Activated naive CD4-positive, alpha-beta T cell treated with anti-CD3 and anti-CD28 coated beads, Interleukin-2, amount 50 U/mL, for 24 hours (primary cell): ENCODE measurements around the gene CC2D2A.
"Not testable (repeated sequence)": the region's sequence is repeated elsewhere in the genome, so short reads cannot be mapped to it uniquely, and the experiment has no call there.

Experiments used
- H3K27ac Mint-ChIP-seq: one replicate; pipeline ENCODE4 v1.8.0; 2021; ENCODE audit warnings: mild to moderate bottlenecking, mixed read lengths
- H3K27me3 Mint-ChIP-seq: one replicate; pipeline ENCODE4 v1.8.0; 2021; ENCODE audit warnings: mixed read lengths
- H3K36me3 Mint-ChIP-seq: one replicate; pipeline ENCODE4 v1.8.0; 2021; ENCODE audit warnings: mixed read lengths
- H3K4me1 Mint-ChIP-seq: one replicate; pipeline ENCODE4 v1.8.0; 2021; ENCODE audit warnings: mixed read lengths
- H3K4me3 Mint-ChIP-seq: one replicate; pipeline ENCODE4 v1.8.0; 2021; ENCODE audit warnings: mild to moderate bottlenecking, mixed read lengths
- H3K9me3 Mint-ChIP-seq: one replicate; pipeline ENCODE4 v1.8.0; 2021; ENCODE audit warnings: mixed read lengths

Gene CC2D2A

GRCh38 chr4:15489551-15489950, 19.9 kb downstream of the CC2D2A start:
- H3K36me3 Mint-ChIP-seq = peaks cover 8% of the 10 kb centered on the region
- H3K4me1 Mint-ChIP-seq = no peaks in the 10 kb centered on the region
- no peak overlapping the region for H3K4me3 Mint-ChIP-seq
- peaks cover 39% of the 10 kb centered on the region for H3K9me3 Mint-ChIP-seq
- no peak overlapping the region for H3K27ac Mint-ChIP-seq
- no peaks in the 10 kb centered on the region for H3K27me3 Mint-ChIP-seq

DNA sequence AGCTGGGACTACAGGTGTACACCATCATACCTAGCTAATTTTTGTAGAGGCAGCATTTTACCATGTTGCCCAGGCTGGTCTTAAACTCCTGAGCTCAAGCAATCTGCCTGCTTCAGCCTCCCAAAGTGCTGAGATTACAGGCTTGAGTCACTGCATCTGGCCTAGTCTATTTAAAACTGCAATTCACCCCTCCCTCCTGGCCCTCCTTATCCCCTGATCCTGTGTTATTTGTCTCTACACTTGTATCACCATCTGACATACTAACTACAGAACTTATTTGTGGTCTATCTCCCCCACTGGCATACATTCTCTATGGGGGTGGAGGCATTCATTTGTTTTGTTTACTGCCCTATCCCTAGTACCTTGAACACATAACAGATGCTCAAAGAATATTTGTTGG, 23.7 kb downstream of the CC2D2A start:
- Mint-ChIP-seq H3K27ac (no peak overlapping the region), H3K4me1 (no peaks in the 10 kb centered on the region), H3K4me3 (no peak overlapping the region), H3K27me3 (no peaks in the 10 kb centered on the region), H3K36me3 (peaks cover 15% of the 10 kb centered on the region), H3K9me3 (peaks cover 13% of the 10 kb centered on the region)

- Mint-ChIP-seq H3K27ac (no peak overlapping the region), H3K27me3 (no peaks in the 10 kb centered on the region), H3K4me3 (no peak overlapping the region), H3K36me3 (peaks cover 10% of the 10 kb centered on the region), H3K4me1 (no peaks in the 10 kb centered on the region), H3K9me3 (no peaks in the 10 kb centered on the region)
Measured at GRCh38 chr4:15495621-15496020, 25.9 kb downstream of the CC2D2A start.

GRCh38 chr4:15498356-15498755, 28.7 kb downstream of the CC2D2A start:
- Mint-ChIP-seq H3K4me1 (no peaks in the 10 kb centered on the region), H3K36me3 (peaks cover 9% of the 10 kb centered on the region), H3K9me3 (no peaks in the 10 kb centered on the region)

DNA sequence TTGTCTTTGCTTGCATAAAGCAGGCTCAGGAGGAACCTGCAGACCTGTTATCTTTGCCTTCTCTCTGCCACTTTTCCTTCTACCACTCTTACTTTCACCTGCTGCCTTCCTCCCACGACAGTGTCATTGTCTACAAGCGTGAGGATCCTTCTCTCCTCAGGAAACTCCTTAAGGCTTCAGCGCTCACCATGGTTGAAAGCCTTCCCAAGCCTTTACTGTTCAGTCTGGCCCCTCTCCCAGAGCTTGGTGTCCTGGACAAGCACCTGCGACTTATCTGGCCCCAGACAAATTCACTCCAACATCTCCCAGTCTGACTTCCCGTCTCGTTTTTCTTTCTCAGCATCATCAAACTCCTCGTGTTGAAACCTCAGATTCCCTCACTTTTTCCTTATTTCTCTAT, 31.0 kb downstream of the CC2D2A start:
- H3K4me3 Mint-ChIP-seq = no peak overlapping the region
- H3K4me1 Mint-ChIP-seq = no peaks in the 10 kb centered on the region
- no peaks in the 10 kb centered on the region for H3K9me3 Mint-ChIP-seq
- H3K27me3 Mint-ChIP-seq = no peaks in the 10 kb centered on the region
- H3K36me3 Mint-ChIP-seq = peaks cover 9% of the 10 kb centered on the region
- no peak overlapping the region for H3K27ac Mint-ChIP-seq

More at GRCh38 chr4:15498356-15498755, 28.7 kb downstream of the CC2D2A start:
- Mint-ChIP-seq H3K27me3 (no peaks in the 10 kb centered on the region), H3K4me3 (no peak overlapping the region), H3K27ac (no peak overlapping the region)

GRCh38 chr4:15501941-15502340, 32.3 kb downstream of the CC2D2A start:
- no peaks in the 10 kb centered on the region for H3K27me3 Mint-ChIP-seq
- H3K27ac Mint-ChIP-seq = no peak overlapping the region
- no peaks in the 10 kb centered on the region for H3K4me1 Mint-ChIP-seq
- no peak overlapping the region for H3K4me3 Mint-ChIP-seq
- no peaks in the 10 kb centered on the region for H3K9me3 Mint-ChIP-seq
- peaks cover 7% of the 10 kb centered on the region for H3K36me3 Mint-ChIP-seq

DNA sequence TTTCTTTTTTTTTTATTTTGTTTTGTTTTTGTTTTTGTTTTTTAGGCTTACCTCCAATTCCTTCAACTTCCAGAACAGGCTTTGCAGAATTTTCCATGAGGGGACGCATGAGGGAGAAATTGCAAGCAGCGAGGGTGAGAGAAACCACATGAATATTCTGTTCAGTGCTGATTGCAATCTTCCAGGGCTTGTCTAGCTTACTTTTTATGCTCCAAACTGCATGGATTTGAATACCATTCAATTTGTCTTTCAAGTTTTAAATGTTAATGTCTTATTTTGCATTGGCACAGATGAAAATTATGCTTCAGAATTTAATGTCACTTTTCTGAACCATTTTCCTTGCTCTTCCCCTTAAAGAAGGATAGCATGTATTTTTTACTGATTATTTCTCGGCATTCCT, 32.7 kb downstream of the CC2D2A start:
- Mint-ChIP-seq H3K27ac (no peak overlapping the region), H3K36me3 (peaks cover 9% of the 10 kb centered on the region), H3K4me1 (no peaks in the 10 kb centered on the region), H3K9me3 (no peaks in the 10 kb centered on the region), H3K27me3 (no peaks in the 10 kb centered on the region), H3K4me3 (no peak overlapping the region)

DNA sequence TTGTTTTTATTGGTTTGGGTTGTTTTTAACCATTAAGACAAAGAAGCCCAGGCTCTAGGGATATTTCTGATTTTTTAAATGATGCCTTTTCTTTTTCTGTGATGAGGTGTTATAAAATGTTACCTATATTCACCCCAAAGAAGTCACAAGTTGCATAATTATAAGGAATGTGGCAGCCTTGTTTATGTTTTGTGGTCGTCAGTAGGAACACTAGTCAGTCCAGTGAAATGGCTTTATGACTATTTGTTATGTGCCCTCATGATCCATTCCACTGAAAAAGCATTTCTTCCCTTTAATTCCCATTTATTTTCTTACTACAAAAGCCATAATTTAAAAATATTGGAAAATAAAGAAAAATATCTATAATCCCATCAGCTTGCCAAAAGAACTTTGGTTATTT, 34.4 kb downstream of the CC2D2A start:
- H3K4me3 Mint-ChIP-seq = no peak overlapping the region
- H3K27me3 Mint-ChIP-seq = no peaks in the 10 kb centered on the region
- H3K27ac Mint-ChIP-seq = no peak overlapping the region
- no peaks in the 10 kb centered on the region for H3K9me3 Mint-ChIP-seq
- H3K4me1 Mint-ChIP-seq = no peaks in the 10 kb centered on the region
- peaks cover 11% of the 10 kb centered on the region for H3K36me3 Mint-ChIP-seq

DNA sequence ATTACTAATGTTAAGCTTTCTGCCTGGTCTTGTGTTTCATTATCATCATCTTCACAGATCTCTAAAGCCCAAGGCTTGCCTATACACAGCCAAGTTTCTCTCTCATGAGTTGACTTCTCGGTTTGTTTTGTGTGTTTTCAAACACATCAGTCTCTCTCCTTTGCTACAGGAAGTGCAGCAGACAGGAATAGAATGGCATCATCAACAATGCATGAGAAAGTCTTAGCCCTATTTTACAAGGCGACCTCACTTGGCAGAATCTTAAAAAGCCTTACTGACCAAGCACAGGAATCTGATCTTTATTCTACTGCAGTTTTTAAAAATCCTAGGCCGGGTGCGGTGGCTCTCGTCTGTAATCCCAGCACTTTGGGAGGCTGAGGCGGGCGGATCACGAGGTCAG, 36.8 kb downstream of the CC2D2A start:
- Mint-ChIP-seq H3K9me3 (no peaks in the 10 kb centered on the region), H3K27ac (no peak overlapping the region), H3K4me1 (no peaks in the 10 kb centered on the region), H3K27me3 (no peaks in the 10 kb centered on the region), H3K36me3 (peaks cover 13% of the 10 kb centered on the region), H3K4me3 (no peak overlapping the region)

DNA sequence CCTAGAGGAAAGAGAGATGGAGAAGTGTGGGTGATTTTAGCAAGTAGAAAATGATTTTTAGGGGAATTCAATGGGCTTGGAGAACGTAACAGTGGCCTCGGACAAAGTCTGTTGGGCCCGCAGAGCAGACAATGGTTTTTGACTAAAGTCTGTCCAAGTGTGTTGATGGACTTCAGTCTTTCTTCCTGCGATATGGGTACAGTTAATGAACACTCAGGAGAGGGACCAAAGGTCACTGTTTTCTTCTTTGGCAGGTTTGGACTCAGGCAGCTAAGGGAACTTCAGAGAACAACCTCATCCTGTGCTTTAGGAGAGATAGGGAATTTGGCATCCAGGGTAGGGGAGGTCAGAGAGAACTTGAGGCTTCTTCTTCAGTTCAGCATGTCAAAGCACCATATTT, 38.0 kb downstream of the CC2D2A start:
- H3K9me3 Mint-ChIP-seq = no peaks in the 10 kb centered on the region

GRCh38 chr4:15510961-15511360, 41.3 kb downstream of the CC2D2A start:
- no peak overlapping the region for H3K4me3 Mint-ChIP-seq
- no peak overlapping the region for H3K27ac Mint-ChIP-seq
- H3K36me3 Mint-ChIP-seq = peaks cover 17% of the 10 kb centered on the region
- no peaks in the 10 kb centered on the region for H3K4me1 Mint-ChIP-seq
- H3K27me3 Mint-ChIP-seq = no peaks in the 10 kb centered on the region
- no peaks in the 10 kb centered on the region for H3K9me3 Mint-ChIP-seq

More for the DNA sequence above, 38.0 kb downstream of the CC2D2A start:
- Mint-ChIP-seq H3K4me3 (no peak overlapping the region), H3K27ac (no peak overlapping the region), H3K36me3 (peaks cover 13% of the 10 kb centered on the region), H3K4me1 (no peaks in the 10 kb centered on the region), H3K27me3 (no peaks in the 10 kb centered on the region)

- H3K4me3 Mint-ChIP-seq = no peak overlapping the region
- no peak overlapping the region for H3K27ac Mint-ChIP-seq
- peaks cover 10% of the 10 kb centered on the region for H3K36me3 Mint-ChIP-seq
- no peaks in the 10 kb centered on the region for H3K27me3 Mint-ChIP-seq
- H3K9me3 Mint-ChIP-seq = no peaks in the 10 kb centered on the region
- H3K4me1 Mint-ChIP-seq = no peaks in the 10 kb centered on the region
Measured at GRCh38 chr4:15513545-15513944, 43.9 kb downstream of the CC2D2A start.

- peaks cover 13% of the 10 kb centered on the region for H3K36me3 Mint-ChIP-seq
- no peak overlapping the region for H3K27ac Mint-ChIP-seq
- H3K4me1 Mint-ChIP-seq = no peaks in the 10 kb centered on the region
- no peaks in the 10 kb centered on the region for H3K27me3 Mint-ChIP-seq
- H3K9me3 Mint-ChIP-seq = no peaks in the 10 kb centered on the region
- H3K4me3 Mint-ChIP-seq = no peak overlapping the region
Measured at GRCh38 chr4:15515106-15515505, 45.4 kb downstream of the CC2D2A start.

GRCh38 chr4:15516494-15516893, 46.8 kb downstream of the CC2D2A start:
- Mint-ChIP-seq H3K27ac (no peak overlapping the region), H3K36me3 (peaks cover 12% of the 10 kb centered on the region)

GRCh38 chr4:15517681-15518080, 48.0 kb downstream of the CC2D2A start:
- not testable (repeated sequence) for H3K4me1 Mint-ChIP-seq, H3K27me3 Mint-ChIP-seq, H3K27ac Mint-ChIP-seq, H3K9me3 Mint-ChIP-seq, H3K4me3 Mint-ChIP-seq
- peaks cover 12% of the 10 kb centered on the region for H3K36me3 Mint-ChIP-seq

More at GRCh38 chr4:15516494-15516893, 46.8 kb downstream of the CC2D2A start:
- Mint-ChIP-seq H3K4me3 (no peak overlapping the region), H3K27me3 (no peaks in the 10 kb centered on the region), H3K9me3 (no peaks in the 10 kb centered on the region), H3K4me1 (no peaks in the 10 kb centered on the region)

DNA sequence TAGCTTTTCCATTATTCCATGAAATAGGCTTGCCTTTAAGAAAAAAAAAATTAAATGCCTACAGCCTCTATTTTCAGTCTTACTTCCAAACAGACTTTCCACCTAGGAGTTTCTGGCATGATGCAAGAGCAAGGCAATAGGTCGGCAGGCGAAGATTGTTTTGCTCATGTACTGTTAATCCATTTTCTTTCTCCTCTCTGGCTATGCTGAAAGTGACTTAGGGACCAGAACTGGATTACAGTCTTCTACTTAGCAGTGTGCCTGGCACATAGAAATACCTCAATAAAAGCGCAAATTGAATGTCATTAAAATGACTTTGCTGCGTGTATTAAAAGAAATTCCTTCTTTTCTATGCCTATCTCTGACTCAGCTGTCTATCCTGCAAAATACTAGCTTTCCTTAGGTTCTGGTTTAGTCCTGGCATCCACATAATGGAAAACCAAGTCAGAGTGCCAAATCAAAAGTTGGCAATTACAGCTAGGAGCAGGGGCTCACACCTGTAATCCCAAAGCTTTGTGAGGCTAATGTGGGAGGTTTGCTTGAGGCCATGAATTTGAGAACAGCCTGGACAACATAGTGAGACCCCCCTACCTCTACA, 51.9 kb downstream of the CC2D2A start:
- Mint-ChIP-seq H3K36me3 (peaks cover 11% of the 10 kb centered on the region), H3K4me1 (no peaks in the 10 kb centered on the region), H3K4me3 (no peak overlapping the region), H3K9me3 (no peaks in the 10 kb centered on the region), H3K27me3 (no peaks in the 10 kb centered on the region), H3K27ac (no peak overlapping the region)

DNA sequence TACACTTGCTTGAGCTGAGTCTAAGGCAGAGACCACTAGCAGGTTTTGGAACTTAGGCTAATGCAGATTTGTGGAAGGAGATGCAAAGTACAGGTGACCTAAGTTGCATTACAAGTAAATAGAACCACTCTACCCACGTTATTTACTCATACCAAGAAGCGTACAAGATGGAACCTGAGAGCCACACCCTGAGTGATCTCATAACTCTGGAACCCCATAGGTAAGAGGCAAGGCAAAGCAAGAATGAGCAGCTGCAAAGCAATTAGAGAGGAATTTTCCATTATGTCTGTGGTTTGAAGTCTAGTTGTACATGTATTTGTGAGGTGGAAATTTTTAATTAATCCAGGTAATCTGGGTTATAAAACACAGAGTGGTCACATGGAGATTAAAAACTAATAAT, 55.4 kb downstream of the CC2D2A start:
- H3K36me3 Mint-ChIP-seq = peaks cover 8% of the 10 kb centered on the region
- no peak overlapping the region for H3K27ac Mint-ChIP-seq
- no peaks in the 10 kb centered on the region for H3K27me3 Mint-ChIP-seq
- H3K4me1 Mint-ChIP-seq = no peaks in the 10 kb centered on the region
- no peaks in the 10 kb centered on the region for H3K9me3 Mint-ChIP-seq
- no peak overlapping the region for H3K4me3 Mint-ChIP-seq
